BE2C (cell line): Measurements from ENCODE around the gene PLEKHD1.

Experiments
- DNase-seq: peaks from one replicate; pipeline ENCODE4 v3.0.0-alpha.2; 2020
- H3K27me3 ChIP-seq: fragments of 250-450 bp; sonication (Bioruptor Pico); 2 replicates; pipeline ENCODE4 v1.5.1; 2020; ENCODE audit warnings: mild to moderate bottlenecking
- H3K36me3 ChIP-seq: fragments of 250-450 bp; sonication (Bioruptor Pico); 2 replicates; pipeline ENCODE4 v1.5.1; 2020; ENCODE audit warnings: mild to moderate bottlenecking
- H3K4me1 ChIP-seq: fragments of 250-450 bp; sonication (Bioruptor Pico); 2 replicates; pipeline ENCODE4 v1.5.1; 2020
- H3K4me3 ChIP-seq: 2 replicates; pipeline ENCODE4 v1.5.1; 2011; ENCODE audit warnings: low read depth, low read length
- H3K9me3 ChIP-seq: fragments of 250-450 bp; sonication (Bioruptor Pico); 2 replicates; pipeline ENCODE4 v1.5.1; 2020
- TF ChIP-seq, protein P1 (sequence below): IDR thresholded peaks from 2 replicates; pipeline ENCODE4 v1.5.1; 2012; ENCODE audit warnings: mild to moderate bottlenecking, low read depth, low read length

PLEKHD1 gene

DNA sequence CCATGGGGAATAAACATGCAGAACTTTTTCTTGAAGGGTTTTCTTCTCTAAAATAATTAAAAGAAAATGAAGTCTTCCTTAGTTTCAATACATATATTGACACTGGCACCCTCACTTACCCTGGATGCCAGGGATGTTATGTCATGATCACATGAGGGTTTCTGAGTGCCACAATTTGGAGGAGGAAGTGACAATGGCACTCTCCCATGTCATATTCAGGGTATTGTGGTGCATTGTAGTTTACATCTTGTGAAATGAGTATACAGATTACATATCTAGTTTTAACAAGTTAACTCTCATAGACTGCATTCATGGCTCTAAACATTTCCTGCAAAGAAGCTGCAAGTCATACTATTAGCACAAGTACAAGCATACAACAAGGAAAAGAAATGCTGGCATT is 52.4 kb downstream of the PLEKHD1 start:
- TF ChIP-seq, protein P1, sequence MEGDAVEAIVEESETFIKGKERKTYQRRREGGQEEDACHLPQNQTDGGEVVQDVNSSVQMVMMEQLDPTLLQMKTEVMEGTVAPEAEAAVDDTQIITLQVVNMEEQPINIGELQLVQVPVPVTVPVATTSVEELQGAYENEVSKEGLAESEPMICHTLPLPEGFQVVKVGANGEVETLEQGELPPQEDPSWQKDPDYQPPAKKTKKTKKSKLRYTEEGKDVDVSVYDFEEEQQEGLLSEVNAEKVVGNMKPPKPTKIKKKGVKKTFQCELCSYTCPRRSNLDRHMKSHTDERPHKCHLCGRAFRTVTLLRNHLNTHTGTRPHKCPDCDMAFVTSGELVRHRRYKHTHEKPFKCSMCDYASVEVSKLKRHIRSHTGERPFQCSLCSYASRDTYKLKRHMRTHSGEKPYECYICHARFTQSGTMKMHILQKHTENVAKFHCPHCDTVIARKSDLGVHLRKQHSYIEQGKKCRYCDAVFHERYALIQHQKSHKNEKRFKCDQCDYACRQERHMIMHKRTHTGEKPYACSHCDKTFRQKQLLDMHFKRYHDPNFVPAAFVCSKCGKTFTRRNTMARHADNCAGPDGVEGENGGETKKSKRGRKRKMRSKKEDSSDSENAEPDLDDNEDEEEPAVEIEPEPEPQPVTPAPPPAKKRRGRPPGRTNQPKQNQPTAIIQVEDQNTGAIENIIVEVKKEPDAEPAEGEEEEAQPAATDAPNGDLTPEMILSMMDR, result no peak

DNA sequence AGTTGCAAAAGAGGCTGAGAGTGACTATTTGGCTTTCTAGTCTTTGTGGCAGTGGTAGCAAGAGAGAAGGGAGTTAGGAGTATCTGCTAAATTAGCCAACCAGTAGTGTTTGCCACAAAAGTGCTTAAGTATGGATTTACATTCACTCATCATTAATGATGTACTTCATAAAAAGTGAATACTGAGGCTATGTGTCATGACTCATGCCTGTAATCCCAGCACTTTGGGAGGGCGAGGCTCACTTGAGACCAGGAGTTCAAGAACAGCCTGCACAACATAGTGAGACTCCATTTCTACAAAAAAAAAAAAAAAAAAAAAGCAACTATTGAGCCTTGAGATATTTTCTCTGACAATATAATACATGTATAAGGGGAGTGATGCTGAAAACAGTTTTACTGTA is 53.4 kb downstream of the PLEKHD1 start:
- TF ChIP-seq, protein P1, result no peak
- Histone ChIP-seq H3K4me3 (no peak overlapping the region), H3K36me3 (no peaks in the 10 kb centered on the region), H3K27me3 (peaks cover 5% of the 10 kb centered on the region), H3K9me3 (no peaks in the 10 kb centered on the region), H3K4me1 (no peaks in the 10 kb centered on the region)
- no peak for DNase-seq

More for the DNA sequence above, 52.4 kb downstream of the PLEKHD1 start:
- H3K9me3 ChIP-seq, result no peaks in the 10 kb centered on the region
- H3K4me1 ChIP-seq, result no peaks in the 10 kb centered on the region
- peaks cover 5% of the 10 kb centered on the region for H3K27me3 ChIP-seq
- H3K36me3 ChIP-seq, result no peaks in the 10 kb centered on the region
- no peak for DNase-seq
- no peak overlapping the region for H3K4me3 ChIP-seq

DNA sequence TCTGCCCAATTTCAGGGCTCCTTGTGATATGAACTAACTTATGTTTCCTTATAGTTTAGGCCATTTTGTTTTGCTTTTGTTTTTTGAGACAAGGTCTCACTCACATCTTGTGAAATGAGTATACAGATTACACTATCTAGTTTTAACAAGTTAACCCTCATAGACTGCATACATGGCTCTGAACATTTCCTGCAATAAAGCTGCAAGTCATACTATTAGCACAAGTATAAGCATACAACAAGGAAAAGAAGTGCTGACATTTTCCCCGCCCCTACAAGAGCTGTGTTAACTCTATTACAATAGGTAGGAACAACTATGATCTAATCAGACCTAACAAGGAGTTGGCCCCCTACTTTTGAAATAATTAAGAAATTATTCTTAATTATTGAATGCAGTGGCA is 54.2 kb downstream of the PLEKHD1 start:
- Histone ChIP-seq H3K27me3 (peaks cover 7% of the 10 kb centered on the region), H3K4me3 (no peak overlapping the region), H3K36me3 (no peaks in the 10 kb centered on the region), H3K9me3 (no peaks in the 10 kb centered on the region), H3K4me1 (no peaks in the 10 kb centered on the region)
- TF ChIP-seq, protein P1, result no peak
- no peak for DNase-seq

DNA sequence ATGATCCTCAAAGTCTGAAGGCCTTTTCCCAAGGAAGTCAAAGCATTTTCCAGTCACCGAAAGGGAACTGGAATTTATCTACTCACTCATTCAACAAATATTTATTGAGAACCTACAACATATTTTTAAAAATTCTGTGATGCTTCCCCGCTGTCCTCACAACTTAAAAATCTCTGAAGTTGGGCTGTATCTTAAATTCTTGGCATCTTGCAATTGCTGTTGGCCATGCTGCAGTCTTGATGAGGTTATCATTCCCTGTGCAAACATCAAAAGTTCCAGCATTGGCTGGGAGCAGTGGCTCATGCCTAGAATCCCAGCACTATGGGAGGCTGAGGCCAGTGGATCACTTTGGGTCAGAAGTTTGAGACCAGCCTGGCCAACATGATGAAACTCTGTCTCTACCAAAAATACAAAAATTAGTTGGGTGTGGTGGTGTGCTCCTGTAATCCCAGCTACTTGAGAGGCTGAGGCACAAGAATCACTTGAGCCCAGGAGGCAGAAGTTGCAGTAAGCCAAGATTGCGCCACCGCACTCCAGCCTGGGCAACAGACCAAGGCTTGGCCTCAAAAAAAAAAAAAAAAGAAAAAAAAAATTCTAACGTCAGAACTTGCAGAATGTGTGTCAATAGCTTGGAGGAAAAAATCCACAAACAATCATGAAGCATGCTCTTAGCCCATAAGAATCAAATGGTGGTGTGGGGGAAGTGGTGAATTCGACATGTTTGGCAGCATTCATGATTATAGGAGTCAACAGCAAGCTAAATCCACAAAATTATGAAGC is 55.3 kb downstream of the PLEKHD1 start:
- Histone ChIP-seq H3K9me3 (no peaks in the 10 kb centered on the region), H3K36me3 (no peaks in the 10 kb centered on the region), H3K4me3 (no peak overlapping the region), H3K4me1 (no peaks in the 10 kb centered on the region), H3K27me3 (peaks cover 7% of the 10 kb centered on the region)
- DNase-seq, result no peak
- TF ChIP-seq, protein P1, result no peak

DNA sequence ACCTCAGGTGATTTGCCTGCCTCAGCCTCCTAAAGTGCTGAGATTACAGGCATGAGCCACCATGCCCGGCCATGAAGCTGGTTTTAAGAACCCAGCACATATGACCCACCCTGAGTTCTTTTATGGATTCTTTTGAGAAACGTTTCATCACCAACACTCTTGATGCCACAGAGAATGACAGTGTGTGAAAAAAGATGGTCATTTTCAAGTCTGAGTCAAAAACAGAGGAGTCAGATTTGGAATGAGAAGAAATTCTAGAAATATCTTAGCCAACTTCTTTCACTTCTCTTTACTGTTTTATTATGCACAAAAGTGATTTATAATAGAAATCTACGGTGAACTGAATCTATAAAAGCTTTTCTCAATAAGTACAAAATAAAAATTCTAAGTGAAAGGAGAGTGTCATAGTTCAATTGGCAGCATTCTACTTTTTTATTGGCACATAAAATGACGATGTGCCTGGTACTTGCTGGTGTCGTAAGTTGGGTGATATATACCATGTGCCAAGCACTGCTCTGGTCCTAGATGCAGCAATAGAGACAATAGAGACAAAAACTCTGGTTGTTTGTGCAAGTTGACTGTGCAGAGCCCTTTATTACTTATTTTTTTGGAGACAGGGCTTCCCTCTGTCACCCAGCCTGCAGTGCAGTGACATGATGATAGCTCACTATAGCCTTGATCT is 56.3 kb downstream of the PLEKHD1 start:
- TF ChIP-seq, protein P1, result no peak
- Histone ChIP-seq H3K9me3 (no peaks in the 10 kb centered on the region), H3K36me3 (no peaks in the 10 kb centered on the region), H3K4me1 (no peaks in the 10 kb centered on the region), H3K27me3 (peaks cover 7% of the 10 kb centered on the region), H3K4me3 (no peak overlapping the region)
- no peak for DNase-seq

DNA sequence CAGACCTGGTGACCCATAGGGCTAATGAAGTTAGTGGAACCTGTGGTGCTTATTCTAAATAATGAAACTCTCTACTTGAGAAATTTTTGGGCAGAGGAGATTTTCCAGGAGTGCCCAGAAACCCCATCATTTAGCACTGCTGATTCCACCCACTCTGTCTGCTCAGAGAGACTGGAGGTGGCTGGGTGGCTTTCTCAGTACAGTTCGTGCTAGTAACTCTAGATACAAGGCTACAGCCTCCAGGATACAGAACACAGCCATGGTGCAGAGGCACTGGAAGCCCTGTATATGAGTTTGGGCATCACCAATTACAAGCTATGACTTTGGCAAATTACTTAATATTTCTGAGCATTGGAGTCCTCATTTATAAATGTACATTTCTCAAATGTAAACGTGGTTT is 57.8 kb downstream of the PLEKHD1 start:
- peaks cover 7% of the 10 kb centered on the region for H3K27me3 ChIP-seq
- H3K4me3 ChIP-seq, result no peak overlapping the region
- no peaks in the 10 kb centered on the region for H3K4me1 ChIP-seq
- DNase-seq, result no peak
- H3K9me3 ChIP-seq, result no peaks in the 10 kb centered on the region
- TF ChIP-seq, protein P1, result no peak
- H3K36me3 ChIP-seq, result no peaks in the 10 kb centered on the region
